ENCODE data around the gene ASAP3.

Gene ASAP3

GRCh38 chr1:23477359-23478144 is 6.4 kb downstream of the ASAP3 start:
- DNase-seq = no peak

DNA sequence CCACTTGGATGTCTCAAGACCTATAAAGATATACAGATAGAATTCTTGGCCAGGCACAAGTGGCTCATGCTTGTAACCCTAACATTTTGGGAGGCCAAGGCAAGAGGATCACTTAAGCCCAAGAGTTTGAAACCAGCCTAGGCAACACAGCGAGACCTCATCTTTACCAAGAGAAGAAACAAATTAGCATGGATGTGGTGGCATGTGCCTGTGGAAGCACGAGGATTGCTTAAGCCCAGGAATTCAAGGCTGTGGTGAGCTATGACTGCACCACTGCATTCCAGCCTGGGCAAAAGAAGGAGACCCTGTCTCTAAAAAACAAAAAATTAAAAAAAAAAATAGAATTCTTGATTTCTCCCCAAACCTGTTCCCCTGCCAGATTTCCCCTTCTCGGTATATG is 8.3 kb downstream of the ASAP3 start:
- DNase-seq = no peak

DNA sequence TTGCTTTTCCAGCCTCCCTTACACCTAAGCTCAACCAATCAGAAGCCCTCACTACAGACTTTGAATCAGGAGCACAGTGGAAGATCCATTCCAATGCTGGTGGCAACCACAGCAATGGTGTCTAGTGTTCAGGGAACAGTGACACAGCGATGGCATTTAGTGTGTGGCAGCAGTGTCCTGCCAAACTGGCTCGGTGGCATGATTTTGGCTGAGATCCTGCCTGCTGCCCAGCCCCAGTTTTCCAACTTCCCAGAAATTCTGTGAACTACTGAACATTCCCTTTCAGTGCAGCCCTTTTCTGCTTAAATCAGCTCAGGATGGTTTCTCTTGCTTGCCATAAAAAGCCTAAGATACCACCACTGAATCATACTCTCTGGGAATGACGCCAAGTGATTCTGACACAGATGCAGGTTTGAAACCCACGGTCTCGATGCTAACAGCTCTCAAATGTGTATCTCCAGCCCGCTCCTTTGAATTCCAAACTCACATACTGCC is 8.8 kb downstream of the ASAP3 start:
- no peak for DNase-seq

GRCh38 chr1:23473037-23473800 is 10.8 kb downstream of the ASAP3 start:
- no peak for DNase-seq

DNA sequence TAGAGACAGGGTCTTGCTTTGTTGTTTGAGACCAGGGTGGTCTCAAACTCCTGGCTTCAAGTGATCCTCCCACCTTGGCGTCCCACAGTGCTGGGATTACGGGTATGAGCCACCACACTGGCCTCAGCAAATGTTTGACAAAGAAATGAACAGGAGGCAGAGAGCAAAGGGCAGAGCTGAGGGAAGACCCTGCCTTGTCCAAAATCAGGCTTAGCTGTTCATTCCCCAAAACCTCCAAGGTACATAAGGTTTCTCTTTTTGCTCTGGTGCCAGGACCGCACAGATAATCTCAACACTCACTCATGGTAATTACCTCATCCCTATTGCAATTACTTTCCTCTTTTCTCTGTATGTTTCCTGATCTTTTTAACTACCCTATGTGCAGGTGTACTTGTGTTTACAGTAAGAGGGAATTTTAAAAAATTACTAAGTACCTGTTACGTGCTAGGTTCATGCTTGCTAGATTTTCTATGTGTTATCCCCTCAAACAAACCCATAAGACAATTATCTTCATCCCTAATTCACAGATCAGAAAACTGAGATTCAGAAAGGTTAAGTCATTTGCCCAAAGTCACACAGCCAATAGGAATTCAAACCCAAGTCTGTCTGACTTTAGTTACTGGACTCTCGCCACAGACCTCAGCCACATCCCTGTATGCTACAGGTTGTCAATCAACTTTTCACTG is 11.5 kb downstream of the ASAP3 start:
- DNase-seq = no peak

- no peak for DNase-seq
Observed at GRCh38 chr1:23471473-23472075, 12.4 kb downstream of the ASAP3 start.

DNA sequence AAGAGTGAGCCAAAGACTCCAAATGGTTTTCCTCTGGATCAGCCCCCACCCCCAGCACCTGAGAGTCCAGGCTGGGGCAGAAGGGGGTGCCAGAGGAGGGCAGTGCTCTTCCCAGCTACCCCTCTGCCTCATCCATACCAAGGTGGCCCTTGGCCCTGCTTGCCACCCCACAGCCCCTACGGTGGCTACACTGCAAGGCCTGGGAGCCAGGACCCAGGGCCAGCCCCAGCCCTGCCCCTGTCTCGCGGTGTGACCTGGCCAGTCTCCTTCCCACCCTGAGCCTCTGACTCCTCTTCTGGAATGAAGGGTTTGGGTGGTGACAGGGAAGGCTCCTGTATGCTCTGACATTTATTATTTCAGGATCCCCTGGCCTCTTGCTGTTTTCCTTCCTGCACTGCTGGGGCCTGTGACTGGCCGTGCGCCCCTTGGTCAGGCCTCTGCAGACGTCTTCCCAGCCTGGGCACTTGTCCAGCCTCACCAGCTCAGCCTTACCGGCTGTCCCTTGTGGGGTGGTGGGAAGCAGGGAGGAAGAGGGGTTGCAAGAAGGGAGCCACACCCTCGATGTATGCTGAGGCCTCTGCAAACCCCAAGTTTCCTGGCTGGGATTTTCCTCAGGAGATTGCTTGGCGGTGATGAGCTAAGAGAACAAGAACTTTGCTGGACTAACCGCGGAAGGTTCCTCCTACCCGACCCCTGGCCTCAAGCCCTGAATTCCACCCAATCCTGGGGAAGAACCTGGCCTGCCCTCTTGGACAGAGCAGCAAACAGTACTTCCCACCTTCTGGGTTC is 13.5 kb downstream of the ASAP3 start:
- no peak for DNase-seq

DNA sequence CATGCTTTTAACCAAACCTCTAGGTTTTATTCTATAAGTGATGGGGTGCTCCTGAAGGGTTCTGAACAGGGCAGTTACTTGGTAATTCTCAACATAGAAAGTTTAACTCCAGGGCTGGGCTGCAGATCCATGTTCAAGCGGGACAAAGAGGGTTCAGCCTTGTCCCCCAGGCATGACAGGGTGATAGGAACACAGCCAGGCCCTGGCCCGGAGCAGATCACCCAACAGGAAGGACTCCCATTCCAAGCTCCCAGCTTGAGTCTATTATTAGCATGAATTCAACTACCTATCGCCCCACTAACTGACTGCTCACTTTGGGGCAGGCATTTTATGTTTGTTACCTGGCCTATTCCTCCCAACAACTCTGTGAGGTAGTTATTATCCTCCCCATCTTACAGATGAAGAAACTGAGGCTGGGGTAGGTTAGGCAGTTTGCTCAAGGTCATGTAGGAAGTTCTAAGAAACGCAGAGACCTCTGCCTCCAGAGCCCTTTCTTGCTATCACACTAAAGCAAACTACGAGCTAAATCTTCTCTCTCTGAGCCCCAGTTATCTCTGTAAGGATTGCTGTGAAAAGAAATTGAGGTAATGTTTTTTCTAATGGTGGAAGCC is 14.5 kb downstream of the ASAP3 start:
- no peak for DNase-seq

DNA sequence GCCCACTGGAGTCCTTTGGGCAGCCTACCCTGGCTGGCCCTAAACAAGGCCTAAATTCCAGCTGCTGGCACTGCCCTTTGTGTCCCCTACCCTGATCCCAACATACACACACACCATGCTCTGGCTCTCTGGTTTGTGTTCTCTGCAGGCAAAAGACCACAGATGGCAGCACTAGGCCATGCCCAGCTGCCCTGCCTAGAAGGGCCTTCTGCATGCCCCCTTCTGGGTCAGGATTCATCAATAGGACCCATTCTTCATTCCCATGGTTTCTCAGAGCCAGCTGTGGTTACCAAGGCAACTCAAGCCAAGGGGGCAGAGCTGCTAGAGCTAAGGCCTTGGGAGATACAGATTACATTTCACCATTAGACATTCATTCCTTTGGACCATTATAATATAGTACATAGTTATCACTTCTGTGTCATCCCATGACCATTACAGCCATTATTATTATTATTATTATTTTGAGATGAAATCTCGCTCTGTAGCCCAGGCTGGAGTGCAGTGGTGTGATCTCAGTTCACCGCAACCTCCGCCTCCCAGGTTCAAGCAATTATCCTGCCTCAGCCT is 17.5 kb downstream of the ASAP3 start:
- no peak for DNase-seq

DNA sequence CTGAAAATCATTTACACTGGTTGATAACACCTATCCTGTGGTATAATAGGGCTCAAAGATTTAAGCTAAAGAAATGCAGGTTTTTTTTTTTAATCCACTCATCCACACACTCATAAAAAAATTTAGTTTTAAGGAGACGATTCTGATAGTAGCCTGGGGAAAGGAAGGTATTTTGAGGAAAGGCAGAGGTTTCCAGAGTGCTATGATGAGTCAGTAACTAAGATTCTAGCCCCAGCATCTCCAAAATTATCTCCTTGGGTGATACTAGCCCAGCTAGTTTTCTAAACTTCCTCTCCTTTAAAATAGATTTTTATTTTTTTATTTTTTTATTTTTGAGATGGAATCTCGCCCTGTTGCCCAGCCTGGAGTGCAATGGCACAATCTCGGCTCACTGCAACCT is 20.7 kb downstream of the ASAP3 start:
- DNase-seq = no peak

DNA sequence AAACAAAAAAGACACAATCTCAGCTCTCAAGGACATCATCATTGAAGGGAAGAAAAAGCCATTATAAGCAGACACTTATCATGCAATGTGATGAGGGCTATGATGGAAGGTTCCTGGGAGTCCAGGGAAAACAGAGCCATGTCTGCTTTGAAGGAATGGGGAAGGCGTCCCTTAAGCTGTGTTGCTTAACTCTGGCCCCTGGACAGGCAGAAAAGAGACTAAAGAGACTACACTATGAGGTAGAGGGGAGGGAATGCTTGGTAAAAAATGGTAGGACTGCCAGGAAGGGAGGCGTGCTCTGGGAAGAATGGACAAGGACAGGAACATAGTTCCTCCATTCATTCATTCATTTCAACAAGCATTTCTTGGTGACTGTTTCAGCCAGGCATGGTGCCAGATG is 21.2 kb downstream of the ASAP3 start:
- DNase-seq = no peak

DNA sequence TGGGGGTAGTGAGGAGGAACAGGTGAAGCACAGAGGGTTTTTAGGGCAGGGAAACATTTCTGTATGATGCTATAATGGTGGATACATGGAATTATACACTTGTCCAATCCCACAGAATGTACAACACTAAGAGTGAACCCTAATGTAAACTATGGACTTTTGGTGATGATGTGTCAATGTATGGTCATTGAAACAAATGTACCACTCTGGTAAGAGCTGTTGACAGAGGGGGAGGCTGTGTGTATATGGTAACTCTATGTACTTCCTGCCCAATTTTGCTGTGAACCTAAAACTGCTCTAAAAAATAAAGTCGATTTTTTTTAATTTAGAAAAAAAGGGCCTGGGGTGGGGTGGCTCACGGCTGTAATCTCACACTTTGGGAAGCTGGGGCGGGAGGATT is 22.9 kb downstream of the ASAP3 start:
- no peak for DNase-seq

GRCh38 chr1:23460519-23460918 is 23.5 kb downstream of the ASAP3 start:
- DNase-seq = no peak

DNA sequence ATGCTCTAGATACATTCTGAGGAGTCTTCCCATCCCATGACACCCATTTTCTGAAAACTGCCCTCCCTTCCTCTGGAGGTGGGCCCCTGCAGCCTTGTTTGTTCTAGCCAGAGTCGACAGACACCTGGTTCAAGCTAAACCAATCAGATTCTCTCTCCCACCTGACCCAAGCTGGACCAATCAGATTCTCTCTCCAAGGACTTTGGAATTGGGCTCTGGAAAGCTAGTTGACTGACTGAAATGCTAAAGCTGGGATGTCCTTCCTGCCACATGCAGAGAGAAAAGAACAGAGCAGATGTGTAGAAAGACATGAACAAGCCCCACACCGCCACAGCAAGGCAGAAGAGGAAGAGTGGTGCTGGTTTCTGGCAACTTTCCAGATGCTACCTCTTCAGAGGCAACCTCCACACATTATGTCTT is 24.6 kb downstream of the ASAP3 start:
- DNase-seq = no peak

- DNase-seq = no peak
Observed at GRCh38 chr1:23456226-23456625, 27.8 kb downstream of the ASAP3 start.

GRCh38 chr1:23453455-23454000 is 30.5 kb downstream of the ASAP3 start:
- DNase-seq = no peak

- DNase-seq = peak; percentile 68
Observed at GRCh38 chr1:23452011-23452411, 32.0 kb downstream of the ASAP3 start.

GRCh38 chr1:23451441-23451840 is 32.5 kb downstream of the ASAP3 start:
- DNase-seq = no peak

- DNase-seq = no peak
Observed at GRCh38 chr1:23450894-23451293, 33.1 kb downstream of the ASAP3 start.

- peak; percentile 17 for DNase-seq
Observed at GRCh38 chr1:23449958-23450357, 34.0 kb downstream of the ASAP3 start.

DNA sequence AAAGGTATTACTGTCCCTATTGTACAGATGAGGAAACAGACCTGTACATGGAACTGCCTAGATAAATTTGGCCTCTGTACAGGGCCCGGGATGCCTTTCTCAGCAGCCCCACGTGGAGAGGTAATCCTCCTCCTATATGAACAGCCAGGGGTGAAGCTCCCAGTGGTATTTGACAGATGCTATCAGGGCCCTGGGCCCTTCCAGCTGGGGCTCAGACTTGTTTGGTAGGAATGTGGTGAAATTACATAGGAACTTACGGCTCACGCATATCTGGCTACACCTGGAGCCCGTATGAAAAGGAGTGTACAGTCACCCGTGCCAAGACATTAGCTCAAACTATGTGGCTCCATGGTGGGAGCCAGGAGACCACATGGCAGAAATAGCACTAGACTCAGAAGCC is 34.7 kb downstream of the ASAP3 start:
- no peak for DNase-seq
